ENCODE data around the gene PCDH15.

The PCDH15 gene

DNA sequence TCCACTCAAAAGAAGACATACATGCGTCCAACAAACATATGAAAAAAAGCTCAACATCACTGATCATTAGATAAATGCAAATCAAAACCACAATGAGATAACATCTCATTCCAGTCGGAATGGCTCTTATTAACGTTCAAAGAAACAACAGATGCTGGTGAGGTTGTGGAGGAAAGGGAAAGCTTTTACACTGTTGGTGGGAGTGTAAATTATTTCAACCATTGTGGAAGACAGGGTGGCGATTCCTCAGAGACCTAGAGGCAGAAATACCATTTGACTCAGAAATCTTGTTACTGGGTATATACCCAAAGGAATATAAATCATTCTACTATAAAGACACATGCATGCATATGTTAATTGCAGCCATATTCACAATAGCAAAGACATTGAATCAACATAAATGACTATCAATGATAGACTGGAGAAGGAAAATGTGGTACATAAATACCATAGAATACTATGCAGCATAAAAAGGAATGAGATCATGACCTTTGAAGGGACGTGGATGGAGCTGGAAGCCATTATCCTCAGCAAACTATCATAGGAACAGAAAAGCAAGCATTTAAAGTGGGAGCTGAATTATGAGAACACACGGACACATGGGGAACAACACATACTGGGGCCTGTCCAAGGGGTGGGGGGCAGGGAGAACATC lies 28.4 kb downstream of the PCDH15 start:
- H3K4me3 ChIP-seq (ENCODE audit: low read depth, low read length), result no peak overlapping the region
- DNase-seq (ENCODE audit: low read depth), result no peak
- TF ChIP-seq, protein P1, sequence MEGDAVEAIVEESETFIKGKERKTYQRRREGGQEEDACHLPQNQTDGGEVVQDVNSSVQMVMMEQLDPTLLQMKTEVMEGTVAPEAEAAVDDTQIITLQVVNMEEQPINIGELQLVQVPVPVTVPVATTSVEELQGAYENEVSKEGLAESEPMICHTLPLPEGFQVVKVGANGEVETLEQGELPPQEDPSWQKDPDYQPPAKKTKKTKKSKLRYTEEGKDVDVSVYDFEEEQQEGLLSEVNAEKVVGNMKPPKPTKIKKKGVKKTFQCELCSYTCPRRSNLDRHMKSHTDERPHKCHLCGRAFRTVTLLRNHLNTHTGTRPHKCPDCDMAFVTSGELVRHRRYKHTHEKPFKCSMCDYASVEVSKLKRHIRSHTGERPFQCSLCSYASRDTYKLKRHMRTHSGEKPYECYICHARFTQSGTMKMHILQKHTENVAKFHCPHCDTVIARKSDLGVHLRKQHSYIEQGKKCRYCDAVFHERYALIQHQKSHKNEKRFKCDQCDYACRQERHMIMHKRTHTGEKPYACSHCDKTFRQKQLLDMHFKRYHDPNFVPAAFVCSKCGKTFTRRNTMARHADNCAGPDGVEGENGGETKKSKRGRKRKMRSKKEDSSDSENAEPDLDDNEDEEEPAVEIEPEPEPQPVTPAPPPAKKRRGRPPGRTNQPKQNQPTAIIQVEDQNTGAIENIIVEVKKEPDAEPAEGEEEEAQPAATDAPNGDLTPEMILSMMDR (conservative IDR thresholded peaks at IDR 0.05; ENCODE audit: low read depth, low read length), result no peak

DNA sequence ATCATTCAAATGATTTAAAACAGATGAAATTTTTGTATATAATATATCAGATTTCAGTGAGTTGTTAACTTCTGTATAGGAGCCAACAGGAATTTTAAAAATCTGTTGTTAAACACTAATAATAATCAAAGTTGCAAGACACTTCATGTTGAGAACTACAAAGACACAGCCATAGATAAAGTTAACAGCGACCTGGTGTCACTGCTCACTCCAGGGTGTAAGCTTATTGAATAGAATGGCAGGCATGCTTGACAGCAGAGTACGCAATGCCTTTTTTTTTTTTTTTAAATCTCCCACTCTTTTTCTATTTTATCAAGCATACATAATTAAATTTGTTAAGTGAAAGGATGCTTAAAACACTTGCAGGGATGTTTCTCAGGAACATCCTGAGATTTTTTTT lies 32.0 kb downstream of the PCDH15 start:
- no peak overlapping the region for H3K4me3 ChIP-seq (ENCODE audit: low read depth, low read length)
- TF ChIP-seq, protein P1 (conservative IDR thresholded peaks at IDR 0.05; ENCODE audit: low read depth, low read length), result no peak
- no peak for DNase-seq (ENCODE audit: low read depth)

DNA sequence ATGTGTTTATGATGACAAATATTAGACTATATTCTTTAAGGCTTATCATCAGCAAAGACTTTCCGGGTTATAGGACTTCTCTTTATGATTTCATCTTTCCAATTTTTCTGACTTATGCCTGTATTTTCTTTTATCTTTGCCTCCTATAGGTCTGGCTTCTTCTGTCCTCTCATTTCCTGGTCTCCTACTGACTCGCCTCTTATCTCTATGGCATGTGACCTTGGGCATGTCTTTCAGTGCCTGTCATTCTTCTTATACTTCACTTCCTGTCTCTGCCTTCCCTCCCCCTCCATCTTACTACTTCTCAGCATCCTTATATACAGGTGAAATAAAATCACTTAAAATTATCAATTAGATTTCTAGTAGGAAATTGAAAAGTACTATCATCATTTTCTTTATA lies 42.2 kb downstream of the PCDH15 start:
- TF ChIP-seq, protein P1 (conservative IDR thresholded peaks at IDR 0.05; ENCODE audit: low read depth, low read length), result no peak
- H3K4me3 ChIP-seq (ENCODE audit: low read depth, low read length), result no peak overlapping the region
- DNase-seq (ENCODE audit: low read depth), result peak; percentile 20

DNA sequence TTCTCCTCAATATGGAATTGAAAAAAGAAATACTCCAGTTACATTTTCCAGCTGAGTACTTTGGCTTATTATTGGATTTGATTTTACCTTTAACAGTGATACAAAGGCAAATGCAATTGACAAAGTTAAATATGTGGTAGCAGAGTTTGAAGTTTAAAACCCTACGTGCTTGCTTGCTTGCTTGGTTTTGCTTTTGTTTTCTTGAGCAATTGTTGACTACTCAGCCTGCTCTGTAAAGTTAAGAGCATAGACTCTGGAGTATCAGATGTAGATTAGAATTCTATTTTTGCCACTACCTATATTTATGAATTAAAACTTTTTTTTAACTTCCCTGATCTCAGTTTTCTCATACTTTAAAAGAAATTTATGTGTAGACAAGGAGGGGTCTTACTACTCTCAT lies 51.4 kb downstream of the PCDH15 start:
- DNase-seq (ENCODE audit: low read depth), result no peak
- TF ChIP-seq, protein P1 (conservative IDR thresholded peaks at IDR 0.05; ENCODE audit: low read depth, low read length), result no peak
- no peak overlapping the region for H3K4me3 ChIP-seq (ENCODE audit: low read depth, low read length)

GRCh38 chr10:54745436-54745835 lies 55.6 kb downstream of the PCDH15 start:
- H3K4me3 ChIP-seq (ENCODE audit: low read depth, low read length), result no peak overlapping the region
- no peak for DNase-seq (ENCODE audit: low read depth)
- TF ChIP-seq, protein P1 (conservative IDR thresholded peaks at IDR 0.05; ENCODE audit: low read depth, low read length), result no peak

DNA sequence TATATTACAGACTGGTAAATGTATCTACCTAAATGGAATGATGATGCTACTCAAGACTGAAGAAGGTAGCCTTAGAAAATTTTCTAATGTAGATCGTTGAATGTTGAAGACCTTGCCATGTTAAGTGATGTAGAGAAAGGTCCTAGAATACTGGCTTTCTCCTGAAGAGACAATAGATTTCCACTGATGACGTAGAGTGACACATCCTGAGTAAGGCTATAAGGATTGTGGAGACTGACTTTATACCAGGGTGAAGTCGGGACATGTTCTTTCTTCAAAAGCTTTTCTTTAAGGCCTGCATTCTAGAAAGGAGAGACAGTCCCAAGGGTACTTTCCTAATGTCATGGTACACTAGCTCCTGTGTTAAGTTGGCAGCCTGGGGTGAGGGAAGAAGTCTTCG lies 58.6 kb downstream of the PCDH15 start:
- DNase-seq (ENCODE audit: low read depth), result no peak
- no peak overlapping the region for H3K4me3 ChIP-seq (ENCODE audit: low read depth, low read length)
- TF ChIP-seq, protein P1 (conservative IDR thresholded peaks at IDR 0.05; ENCODE audit: low read depth, low read length), result no peak

GRCh38 chr10:54728511-54728910 lies 72.5 kb downstream of the PCDH15 start:
- TF ChIP-seq, protein P1 (conservative IDR thresholded peaks at IDR 0.05; ENCODE audit: low read depth, low read length), result no peak
- DNase-seq (ENCODE audit: low read depth), result no peak
- H3K4me3 ChIP-seq (ENCODE audit: low read depth, low read length), result no peak overlapping the region
